WI38 (cell line): ENCODE measurements around the gene SLC7A10.

Source experiments
- H3K4me3 ChIP-seq: 2 replicates; pipeline ENCODE4 v1.5.1; 2011; ENCODE audit warnings: low read depth, mild to moderate bottlenecking, control low read depth, low read length
- TF ChIP-seq, protein P1 (sequence below): IDR thresholded peaks from 2 replicates; pipeline ENCODE4 v1.5.1; 2012; ENCODE audit warnings: low read depth, mild to moderate bottlenecking, control low read depth, low read length

The SLC7A10 gene

GRCh38 chr19:33207040-33207620 lies 18.5 kb downstream of the SLC7A10 start:
- no peak overlapping the region for H3K4me3 ChIP-seq
- TF ChIP-seq, protein P1, sequence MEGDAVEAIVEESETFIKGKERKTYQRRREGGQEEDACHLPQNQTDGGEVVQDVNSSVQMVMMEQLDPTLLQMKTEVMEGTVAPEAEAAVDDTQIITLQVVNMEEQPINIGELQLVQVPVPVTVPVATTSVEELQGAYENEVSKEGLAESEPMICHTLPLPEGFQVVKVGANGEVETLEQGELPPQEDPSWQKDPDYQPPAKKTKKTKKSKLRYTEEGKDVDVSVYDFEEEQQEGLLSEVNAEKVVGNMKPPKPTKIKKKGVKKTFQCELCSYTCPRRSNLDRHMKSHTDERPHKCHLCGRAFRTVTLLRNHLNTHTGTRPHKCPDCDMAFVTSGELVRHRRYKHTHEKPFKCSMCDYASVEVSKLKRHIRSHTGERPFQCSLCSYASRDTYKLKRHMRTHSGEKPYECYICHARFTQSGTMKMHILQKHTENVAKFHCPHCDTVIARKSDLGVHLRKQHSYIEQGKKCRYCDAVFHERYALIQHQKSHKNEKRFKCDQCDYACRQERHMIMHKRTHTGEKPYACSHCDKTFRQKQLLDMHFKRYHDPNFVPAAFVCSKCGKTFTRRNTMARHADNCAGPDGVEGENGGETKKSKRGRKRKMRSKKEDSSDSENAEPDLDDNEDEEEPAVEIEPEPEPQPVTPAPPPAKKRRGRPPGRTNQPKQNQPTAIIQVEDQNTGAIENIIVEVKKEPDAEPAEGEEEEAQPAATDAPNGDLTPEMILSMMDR, result no peak

DNA sequence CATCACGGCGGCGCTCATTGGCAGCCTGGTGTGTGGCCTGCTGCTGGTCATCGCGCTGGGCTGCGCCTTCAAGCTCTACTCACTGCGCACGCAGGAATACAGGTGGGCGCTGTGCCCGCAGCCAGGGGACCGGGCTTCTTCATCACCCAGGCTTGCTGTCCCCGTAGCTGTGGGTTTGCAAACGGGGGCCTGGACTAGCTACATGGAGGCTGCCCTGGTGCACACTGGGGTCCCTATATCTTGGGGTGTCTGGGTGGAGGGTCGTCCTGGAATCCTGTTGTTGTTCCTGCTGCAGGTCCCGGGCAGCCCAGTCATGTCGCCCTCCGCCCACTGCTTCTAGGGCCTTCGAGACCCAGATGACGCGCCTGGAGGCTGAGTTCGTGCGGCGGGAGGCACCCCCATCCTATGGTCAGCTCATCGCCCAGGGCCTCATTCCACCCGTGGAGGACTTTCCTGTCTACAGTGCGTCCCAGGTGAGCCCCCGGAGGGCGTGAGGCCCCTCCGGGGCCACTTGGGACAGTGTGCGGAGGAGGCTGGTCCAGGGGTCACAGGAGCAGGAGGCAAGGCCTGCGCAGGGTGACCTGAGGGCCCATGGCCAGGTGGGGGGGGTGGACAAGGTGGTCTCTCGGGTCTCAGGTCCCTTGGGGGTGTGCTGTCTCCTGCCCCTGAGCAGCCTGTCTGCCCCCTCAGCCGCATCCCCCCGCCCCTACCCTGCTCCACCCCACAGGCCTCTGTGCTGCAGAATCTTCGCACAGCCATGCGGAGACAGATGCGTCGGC lies 19.2 kb downstream of the SLC7A10 start:
- TF ChIP-seq, protein P1, result no peak
- no peak overlapping the region for H3K4me3 ChIP-seq

DNA sequence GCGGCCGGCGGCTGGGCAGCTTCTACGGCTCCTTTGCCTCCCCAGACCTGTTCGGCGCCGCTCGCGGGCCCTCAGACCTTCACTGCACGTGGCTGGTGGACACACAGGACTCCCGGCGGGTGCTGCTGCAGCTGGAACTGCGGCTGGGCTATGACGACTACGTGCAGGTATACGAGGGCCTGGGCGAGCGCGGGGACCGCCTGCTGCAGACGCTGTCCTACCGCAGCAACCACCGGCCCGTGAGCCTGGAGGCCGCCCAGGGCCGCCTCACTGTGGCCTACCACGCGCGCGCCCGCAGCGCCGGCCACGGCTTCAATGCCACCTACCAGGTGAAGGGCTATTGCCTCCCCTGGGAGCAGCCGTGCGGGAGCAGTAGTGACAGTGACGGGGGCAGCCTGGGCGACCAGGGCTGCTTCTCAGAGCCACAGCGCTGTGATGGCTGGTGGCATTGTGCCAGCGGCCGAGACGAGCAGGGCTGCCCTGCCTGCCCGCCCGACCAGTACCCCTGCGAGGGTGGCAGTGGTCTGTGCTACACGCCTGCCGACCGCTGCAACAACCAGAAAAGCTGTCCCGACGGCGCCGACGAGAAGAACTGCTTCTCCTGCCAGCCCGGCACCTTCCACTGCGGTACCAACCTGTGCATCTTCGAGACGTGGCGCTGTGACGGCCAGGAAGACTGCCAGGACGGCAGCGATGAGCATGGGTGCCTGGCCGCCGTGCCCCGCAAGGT lies 20.0 kb downstream of the SLC7A10 start:
- TF ChIP-seq, protein P1, result no peak
- H3K4me3 ChIP-seq, result no peak overlapping the region

DNA sequence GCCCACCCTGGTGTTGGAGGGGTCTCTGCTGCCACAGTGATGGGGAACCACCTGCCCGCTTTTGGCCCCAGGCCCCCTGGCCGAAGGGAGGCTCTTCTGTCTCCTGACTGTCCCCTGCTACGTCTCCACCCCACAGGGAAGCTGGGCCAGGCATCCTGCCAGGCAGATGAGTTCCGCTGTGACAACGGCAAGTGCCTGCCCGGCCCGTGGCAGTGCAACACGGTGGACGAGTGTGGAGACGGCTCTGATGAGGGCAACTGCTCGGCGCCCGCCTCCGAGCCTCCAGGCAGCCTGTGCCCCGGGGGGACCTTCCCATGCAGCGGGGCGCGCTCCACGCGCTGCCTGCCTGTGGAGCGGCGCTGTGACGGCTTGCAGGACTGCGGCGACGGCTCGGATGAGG lies 20.5 kb downstream of the SLC7A10 start:
- TF ChIP-seq, protein P1, result no peak
- no peak overlapping the region for H3K4me3 ChIP-seq

DNA sequence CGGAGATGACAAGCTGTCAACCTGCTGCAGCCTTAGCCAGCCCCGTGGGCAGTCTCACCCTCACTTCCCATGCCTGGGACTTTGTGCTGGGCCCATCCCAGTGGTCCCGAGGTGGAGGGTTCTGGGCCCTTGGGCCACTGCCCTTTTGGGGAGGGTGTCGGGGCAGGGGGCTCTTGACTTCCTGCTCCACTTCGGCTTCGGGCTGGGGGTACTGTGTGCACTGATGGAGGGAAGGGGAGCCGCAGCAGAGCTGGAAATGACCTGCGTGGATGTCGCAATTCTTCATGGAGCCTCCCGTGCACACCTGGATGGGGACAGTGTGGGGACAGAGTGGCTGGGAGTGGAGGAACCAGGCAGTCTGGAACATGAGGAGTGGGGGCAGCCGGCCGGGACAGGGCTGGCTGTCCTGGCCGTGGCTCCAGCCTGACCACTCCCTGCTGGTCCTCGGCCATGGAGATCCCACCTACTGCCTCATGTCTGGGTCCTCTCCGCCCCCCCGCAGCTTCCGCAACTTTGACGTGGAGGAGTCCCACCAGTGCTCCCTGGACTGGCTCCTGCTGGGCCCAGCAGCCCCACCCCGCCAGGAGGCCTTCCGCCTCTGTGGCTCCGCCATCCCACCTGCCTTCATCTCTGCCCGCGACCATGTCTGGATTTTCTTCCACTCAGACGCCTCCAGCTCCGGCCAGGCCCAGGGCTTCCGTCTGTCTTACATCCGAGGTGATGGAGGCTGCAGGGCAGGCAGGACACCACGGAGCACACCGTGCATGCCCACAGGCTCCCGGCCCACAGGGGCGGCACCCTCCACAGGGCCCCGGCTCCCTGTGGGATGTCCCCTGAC lies 21.3 kb downstream of the SLC7A10 start:
- TF ChIP-seq, protein P1, result no peak

GRCh38 chr19:33203529-33203928 lies 22.1 kb downstream of the SLC7A10 start:
- TF ChIP-seq, protein P1, result no peak

More for the DNA sequence above, 21.3 kb downstream of the SLC7A10 start:
- H3K4me3 ChIP-seq, result no peak overlapping the region

More at GRCh38 chr19:33203529-33203928, 22.1 kb downstream of the SLC7A10 start:
- H3K4me3 ChIP-seq, result no peak overlapping the region
